ENCODE measurements around the gene CDC20.

CDC20 gene

DNA sequence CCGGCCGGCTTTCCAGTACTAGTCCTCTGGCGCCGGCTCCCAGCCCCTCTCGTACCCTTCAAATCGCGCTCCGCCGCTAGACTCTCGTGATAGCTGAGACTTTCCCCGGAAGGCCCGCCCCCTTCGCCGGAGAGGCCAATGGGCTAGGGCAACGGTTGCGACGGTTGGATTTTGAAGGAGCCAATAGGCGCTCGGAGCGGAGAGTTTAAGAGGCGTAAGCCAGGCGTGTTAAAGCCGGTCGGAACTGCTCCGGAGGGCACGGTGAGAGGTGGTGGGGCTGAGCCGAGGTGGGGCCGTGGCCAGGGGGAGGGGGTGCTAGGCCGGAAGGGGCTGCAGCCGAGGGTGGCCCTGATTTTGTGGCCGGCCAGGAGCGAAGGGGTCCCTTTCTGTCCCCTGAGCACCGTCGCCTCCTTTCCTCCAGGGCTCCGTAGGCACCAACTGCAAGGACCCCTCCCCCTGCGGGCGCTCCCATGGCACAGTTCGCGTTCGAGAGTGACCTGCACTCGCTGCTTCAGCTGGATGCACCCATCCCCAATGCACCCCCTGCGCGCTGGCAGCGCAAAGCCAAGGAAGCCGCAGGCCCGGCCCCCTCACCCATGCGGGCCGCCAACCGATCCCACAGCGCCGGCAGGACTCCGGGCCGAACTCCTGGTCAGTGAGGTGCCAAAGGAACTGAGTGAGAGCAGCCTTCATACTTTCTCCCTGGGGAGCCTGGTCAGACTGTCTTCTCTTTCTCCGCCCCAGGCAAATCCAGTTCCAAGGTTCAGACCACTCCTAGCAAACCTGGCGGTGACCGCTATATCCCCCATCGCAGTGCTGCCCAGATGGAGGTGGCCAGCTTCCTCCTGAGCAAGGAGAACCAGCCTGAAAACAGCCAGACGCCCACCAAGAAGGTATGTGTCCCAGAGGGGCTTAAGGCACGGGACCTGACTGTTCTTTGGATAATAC, at the start of gene CDC20:
TSS of gene CDC20 (plus strand) at position 236 of the 948 bp plus-strand sequence. CDS start at position 471, 235 bp downstream.
- DNase-seq (ENCODE audit: low read depth in 1 of 2, low spot score in 1 of 2) = peak; percentile 97 to 100

DNA sequence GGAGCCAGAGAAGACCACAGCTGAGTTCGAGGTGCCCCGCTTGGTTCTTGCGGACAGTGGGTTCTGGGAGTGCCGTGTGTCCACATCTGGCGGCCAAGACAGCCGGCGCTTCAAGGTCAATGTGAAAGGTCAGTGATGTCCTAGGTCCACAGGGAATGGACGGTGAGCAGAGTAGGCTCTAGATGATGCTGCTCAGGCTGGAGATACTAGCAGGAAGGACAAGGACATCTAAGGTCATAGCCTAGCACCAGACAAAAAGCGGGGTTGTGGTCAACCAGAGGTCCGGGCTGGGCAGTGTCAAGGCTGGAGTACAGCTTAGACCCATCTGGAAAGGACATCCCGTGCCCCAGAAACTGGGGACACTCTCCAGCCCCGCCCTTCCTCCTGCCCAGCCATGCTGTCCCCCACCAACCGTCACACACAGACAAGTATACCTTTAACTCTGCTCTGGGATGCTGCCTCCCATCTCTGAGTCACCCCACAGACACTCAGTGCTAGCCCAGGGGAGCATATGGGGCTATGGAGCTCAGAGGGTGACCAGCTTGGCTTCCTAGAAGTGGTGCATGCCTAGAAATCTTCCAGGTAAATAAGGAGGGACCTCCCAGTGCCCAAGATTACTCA, 49.3 kb upstream of the CDC20 start:
- DNase-seq (ENCODE audit: low read depth in 1 of 2, low spot score in 1 of 2) = no peak

DNA sequence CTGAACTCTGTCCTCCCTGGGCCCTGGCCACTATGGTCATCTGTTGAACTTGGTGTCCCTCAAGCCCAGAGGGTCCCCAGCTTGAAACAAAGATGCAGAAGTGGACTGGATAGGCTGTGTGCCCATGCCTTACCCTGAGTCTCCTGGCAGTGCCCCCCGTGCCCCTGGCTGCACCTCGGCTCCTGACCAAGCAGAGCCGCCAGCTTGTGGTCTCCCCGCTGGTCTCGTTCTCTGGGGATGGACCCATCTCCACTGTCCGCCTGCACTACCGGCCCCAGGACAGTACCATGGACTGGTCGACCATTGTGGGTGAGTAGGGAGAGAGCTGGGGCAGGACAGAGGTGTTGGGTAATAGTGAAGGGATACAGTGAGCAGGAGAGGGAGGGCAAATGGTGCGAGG, 47.3 kb upstream of the CDC20 start:
- DNase-seq (ENCODE audit: low read depth in 1 of 2, low spot score in 1 of 2) = no peak

DNA sequence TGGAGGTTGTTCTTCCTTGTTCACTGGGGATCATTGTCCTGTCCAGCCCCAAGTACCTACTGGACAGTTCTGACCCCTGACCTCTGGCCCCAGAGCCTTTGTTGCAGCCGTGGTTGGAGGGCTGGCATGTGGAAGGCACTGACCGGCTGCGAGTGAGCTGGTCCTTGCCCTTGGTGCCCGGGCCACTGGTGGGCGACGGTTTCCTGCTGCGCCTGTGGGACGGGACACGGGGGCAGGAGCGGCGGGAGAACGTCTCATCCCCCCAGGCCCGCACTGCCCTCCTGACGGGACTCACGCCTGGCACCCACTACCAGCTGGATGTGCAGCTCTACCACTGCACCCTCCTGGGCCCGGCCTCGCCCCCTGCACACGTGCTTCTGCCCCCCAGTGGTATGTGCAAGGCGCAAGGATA, 46.6 kb upstream of the CDC20 start:
- DNase-seq (ENCODE audit: low read depth in 1 of 2, low spot score in 1 of 2) = no peak

DNA sequence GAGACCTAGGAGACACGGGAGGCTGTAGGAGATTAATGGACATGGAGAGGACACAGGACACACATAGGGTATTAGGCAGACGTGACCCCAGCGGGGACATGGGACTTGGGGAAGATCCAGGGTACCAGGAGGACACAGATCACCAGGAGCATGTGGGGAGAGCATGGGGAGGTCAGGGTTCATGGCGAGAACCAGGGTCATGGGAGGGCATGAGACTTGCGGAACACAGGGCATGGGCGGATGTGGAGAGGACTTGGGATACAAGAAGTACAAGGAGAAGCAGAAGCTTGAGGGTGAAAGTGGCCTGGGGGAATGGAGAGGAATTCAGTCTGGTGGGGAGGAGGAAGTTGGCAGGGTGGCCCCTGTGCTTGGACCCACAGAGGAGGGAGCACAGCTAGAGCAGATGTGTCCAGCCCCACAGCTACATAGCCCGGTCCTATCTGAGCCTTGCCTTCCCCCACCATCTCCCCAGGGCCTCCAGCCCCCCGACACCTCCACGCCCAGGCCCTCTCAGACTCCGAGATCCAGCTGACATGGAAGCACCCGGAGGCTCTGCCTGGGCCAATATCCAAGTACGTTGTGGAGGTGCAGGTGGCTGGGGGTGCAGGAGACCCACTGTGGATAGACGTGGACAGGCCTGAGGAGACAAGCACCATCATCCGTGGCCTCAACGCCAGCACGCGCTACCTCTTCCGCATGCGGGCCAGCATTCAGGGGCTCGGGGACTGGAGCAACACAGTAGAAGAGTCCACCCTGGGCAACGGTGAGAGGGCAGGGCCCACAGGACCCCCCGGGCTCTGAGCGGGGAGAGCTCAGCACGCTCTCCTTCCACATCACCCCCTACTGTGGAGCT, 45.9 kb upstream of the CDC20 start:
- DNase-seq (ENCODE audit: low read depth in 1 of 2, low spot score in 1 of 2) = no peak

DNA sequence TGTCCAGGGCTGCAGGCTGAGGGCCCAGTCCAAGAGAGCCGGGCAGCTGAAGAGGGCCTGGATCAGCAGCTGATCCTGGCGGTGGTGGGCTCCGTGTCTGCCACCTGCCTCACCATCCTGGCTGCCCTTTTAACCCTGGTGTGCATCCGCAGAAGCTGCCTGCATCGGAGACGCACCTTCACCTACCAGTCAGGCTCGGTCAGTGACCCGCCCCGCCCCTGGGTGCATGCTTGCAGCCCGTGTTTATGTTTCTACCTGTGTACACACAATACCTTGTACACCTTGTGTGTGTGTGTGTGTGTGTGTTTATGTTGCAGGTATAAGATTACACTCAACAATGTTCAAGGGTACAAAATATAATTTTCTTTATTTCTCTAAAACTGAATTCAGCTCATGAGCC, 45.0 kb upstream of the CDC20 start:
- DNase-seq (ENCODE audit: low read depth in 1 of 2, low spot score in 1 of 2) = no peak

DNA sequence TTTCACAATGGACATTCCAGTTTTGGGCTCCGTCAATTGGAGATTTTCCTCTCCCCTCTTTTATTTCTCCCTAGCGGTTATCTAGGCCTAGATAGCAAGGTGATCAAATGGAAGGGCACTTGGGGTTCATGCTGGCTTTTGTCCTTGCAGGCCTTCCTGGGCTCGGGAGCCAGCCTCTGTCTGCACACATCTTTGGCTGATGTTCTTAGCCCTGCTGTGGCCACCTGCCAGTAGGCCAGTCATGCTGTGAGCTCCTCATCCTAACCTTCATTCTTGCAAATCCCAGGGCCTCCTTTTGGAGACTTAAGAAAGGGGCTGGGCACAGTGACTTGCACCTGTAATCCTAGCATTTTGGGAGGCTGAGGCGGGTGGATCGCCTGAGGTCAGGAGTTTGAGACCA, 44.5 kb upstream of the CDC20 start:
- DNase-seq (ENCODE audit: low read depth in 1 of 2, low spot score in 1 of 2) = no peak

DNA sequence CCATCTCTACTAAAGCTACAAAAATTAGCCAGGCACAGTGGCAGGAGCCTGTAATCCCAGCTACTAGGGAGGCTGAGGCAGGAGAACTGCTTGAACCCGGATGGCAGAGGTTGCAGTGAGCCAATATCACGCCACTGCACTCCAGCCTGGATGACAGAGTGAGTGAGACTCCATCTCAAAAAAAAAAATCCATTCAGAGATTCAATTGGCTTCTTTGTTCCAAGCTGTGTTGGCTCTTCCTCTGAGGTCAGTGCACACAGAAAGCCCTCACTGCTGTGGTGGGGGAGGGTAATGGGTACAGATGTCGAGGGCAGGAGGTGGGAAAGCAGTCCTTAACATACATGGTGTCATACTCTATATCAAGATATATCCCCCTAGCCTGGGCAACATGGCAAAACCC, 43.3 kb upstream of the CDC20 start:
- DNase-seq (ENCODE audit: low read depth in 1 of 2, low spot score in 1 of 2) = no peak

DNA sequence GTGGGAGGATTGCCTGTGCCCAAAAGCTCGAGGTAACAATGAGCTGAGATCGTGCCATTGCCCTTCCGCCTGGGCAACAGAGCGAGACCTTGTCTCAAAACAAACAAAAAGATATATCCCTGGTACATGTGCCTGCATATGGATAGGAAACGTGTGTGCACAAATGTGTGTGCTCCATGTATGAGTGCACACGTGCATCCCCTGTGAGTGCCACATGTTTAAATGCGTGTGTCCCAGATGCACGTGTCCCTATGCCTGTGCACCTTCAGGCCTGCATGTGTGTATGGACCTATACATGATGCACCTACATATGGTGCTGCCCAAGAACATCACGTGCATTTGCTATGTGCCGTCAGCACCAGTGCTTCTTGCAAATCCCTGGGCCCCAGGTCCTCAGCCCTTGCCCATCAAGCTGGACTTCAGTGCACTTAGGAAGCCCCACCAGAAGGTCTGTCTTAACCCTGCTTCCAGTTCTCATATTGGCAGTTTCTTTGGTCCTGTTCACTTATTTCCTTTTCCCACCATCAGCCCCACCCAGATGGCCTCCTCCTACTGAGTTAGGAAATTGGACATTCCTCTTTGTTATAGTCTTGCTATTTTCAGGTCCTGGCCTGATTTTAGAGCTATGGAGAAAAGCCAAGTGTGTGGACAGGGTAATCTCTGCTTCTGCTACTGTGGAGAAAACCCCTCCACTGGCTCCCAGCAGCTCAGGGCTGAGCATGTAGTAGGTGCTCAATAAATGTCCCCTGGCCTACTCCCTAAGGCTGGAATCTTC, 42.6 kb upstream of the CDC20 start:
- no peak for DNase-seq (ENCODE audit: low read depth in 1 of 2, low spot score in 1 of 2)

DNA sequence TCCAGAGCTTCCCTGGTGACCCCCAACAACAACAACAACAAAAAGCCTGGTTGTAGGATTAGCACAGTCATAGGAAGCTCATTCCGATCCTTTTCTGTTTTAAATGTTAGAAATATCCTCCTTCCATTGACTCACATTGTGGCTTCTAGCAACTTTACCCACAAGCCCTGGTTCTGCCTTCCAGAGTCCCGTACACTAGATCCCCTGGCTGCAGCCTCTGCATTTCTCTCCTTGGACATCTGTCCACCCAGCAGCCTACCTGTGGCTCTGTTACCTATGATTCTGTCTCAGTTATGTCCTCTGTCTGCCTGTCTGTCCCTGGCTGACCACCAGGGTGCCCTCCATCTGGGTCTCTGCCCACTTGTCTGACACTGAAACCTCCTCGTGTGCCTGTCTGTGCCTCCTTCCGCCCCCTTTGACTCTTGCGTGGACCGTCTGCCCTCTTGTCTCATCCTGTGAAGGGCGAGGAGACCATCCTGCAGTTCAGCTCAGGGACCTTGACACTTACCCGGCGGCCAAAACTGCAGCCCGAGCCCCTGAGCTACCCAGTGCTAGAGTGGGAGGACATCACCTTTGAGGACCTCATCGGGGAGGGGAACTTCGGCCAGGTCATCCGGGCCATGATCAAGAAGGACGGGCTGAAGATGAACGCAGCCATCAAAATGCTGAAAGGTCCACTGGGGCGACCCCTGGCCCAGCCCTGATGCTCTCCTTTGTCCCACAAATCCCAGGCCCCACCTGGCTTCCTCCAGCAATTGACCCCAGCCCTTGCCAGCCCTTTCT, 41.9 kb upstream of the CDC20 start:
- no peak for DNase-seq (ENCODE audit: low read depth in 1 of 2, low spot score in 1 of 2)

DNA sequence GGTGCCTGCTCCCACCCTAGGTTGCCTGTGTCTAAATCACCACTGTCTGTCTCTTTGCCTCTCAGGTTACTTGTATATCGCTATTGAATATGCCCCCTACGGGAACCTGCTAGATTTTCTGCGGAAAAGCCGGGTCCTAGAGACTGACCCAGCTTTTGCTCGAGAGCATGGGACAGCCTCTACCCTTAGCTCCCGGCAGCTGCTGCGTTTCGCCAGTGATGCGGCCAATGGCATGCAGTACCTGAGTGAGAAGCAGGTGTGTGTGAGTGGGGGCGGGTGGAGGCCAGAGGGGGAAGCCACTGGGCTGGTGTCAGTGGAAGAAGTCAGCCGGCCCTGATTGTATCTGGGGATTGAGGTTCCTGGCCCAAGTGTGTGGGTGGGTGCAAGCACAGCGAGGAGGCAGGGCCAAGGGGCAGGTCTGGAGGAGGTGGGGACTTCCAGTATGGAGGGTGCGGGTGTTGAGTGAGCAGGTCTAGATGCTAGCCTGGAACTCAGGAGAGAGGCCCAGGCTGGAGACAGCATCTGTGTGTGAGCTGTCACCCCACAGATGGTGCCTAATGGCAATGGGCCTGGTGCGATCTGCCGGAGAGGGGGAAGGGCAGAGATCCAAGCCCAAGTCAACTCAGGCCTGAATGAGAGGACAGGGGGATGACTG, 40.8 kb upstream of the CDC20 start:
- no peak for DNase-seq (ENCODE audit: low read depth in 1 of 2, low spot score in 1 of 2)

DNA sequence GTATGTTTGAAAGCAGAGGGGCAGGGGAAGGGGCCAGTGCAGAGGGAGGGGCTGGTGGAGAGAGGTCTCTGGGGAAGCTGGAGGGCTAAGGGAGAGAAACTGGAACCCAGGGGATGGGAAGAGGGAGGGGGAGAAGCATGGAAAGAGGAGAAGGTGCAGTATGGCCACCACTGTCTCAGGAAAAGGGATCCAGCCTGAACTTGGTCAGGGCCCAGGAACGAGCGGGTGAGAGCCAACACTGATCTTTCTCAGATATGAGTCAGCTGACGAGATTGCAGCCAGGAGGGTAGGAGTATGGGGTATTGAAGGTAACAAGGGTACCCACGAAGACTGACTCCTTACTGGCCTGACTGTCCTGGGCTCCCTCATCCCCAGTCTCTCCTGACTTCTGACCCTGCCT, 40.0 kb upstream of the CDC20 start:
- no peak for DNase-seq (ENCODE audit: low read depth in 1 of 2, low spot score in 1 of 2)

DNA sequence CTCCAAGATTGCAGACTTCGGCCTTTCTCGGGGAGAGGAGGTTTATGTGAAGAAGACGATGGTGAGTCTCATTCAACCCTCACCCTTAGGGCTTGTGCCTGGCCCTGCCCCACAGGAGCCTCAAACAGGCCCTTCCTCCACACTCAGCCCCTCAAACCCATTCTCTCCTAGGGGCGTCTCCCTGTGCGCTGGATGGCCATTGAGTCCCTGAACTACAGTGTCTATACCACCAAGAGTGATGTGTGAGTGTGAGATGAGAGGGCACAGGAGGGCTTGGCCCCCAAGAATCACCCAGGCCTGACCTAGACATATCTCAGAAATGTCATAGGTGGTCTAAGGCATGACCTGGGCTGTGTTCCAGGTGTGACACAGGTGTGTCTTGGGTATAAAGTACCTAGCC, 39.5 kb upstream of the CDC20 start:
- no peak for DNase-seq (ENCODE audit: low read depth in 1 of 2, low spot score in 1 of 2)

DNA sequence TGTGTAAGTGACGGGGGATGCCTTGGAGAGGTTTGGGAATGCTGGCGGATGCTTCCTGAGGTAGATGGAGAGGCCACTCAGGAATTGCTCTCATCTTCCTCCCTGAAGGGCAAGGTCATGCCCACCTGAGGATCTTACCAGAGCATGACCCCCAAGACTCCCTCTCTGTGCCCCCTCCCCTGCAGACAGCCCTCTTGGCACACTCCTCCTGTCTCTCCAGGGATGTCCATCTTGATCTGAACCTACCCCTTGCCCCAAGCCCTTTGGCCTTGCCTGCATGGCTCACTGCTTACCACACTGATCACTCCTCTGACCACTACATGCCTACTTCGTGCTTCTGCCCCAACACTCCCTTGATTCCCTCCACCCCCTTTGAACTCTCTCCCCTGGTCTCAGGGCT, 39.0 kb upstream of the CDC20 start:
- no peak for DNase-seq (ENCODE audit: low read depth in 1 of 2, low spot score in 1 of 2)

DNA sequence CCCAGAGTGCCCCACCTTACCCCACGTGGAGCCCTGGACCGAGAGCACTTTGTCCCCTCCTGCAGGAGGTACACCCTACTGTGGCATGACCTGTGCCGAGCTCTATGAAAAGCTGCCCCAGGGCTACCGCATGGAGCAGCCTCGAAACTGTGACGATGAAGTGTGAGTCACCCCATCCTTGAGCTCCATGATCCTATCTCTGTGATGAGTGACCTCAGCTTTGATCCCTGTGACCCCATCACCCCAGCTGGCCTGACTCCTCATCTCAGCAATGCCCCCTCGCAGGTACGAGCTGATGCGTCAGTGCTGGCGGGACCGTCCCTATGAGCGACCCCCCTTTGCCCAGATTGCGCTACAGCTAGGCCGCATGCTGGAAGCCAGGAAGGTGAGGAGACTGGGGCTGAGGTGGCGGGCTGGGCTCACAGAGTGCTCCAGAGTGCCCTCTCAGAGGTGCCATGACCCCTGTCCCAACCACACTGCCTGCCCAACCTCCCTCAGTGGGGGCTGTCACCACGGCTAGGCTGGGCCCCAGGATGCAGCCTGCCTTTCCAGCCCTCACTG, 37.4 kb upstream of the CDC20 start:
- DNase-seq (ENCODE audit: low read depth in 1 of 2, low spot score in 1 of 2) = no peak

DNA sequence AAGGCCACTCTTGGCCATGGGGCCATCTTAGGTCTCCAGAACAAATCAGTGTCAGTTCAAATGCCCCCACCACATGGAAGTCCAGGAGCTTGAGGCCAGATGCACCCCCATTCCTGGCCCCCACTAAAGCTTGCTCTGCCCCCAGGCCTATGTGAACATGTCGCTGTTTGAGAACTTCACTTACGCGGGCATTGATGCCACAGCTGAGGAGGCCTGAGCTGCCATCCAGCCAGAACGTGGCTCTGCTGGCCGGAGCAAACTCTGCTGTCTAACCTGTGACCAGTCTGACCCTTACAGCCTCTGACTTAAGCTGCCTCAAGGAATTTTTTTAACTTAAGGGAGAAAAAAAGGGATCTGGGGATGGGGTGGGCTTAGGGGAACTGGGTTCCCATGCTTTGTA, 36.3 kb upstream of the CDC20 start:
- no peak for DNase-seq (ENCODE audit: low read depth in 1 of 2, low spot score in 1 of 2)

DNA sequence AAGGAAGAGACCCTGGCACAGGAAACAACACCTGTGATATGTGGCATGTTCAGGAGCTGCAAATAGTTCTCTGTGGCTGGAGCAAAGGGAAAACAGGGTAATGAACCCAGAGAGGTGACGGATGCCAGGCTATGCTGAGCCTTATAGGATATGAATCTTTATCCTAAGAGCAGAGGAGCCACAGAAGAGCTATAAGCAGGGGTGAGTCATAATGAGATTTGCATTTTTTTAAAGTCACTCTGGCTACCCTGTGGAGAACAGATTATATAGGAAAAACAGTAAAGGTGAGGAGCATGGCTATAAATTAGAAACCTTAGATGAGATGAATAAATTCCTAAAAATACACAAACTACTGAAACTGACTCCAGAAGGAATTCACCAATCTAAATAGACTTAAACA, 34.0 kb upstream of the CDC20 start:
- no peak for DNase-seq (ENCODE audit: low read depth in 1 of 2, low spot score in 1 of 2)

DNA sequence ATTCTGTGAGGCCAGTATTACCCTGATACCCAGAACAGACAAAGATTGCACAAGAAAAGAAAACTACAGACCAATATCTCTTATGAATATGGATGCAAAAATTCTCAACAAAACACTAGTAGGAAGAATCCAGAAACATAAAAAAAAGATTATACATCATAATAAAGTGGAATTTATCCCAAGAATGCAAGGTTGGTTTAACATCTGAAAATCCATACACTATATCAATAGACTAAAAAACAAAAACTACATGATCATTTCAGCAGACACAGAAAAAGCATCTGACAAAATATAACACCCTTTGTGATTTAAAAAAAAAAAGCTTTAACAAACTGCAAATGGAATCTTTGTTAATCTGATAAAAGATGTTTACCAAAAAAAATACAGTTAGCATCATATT, 33.4 kb upstream of the CDC20 start:
- DNase-seq (ENCODE audit: low read depth in 1 of 2, low spot score in 1 of 2) = no peak

DNA sequence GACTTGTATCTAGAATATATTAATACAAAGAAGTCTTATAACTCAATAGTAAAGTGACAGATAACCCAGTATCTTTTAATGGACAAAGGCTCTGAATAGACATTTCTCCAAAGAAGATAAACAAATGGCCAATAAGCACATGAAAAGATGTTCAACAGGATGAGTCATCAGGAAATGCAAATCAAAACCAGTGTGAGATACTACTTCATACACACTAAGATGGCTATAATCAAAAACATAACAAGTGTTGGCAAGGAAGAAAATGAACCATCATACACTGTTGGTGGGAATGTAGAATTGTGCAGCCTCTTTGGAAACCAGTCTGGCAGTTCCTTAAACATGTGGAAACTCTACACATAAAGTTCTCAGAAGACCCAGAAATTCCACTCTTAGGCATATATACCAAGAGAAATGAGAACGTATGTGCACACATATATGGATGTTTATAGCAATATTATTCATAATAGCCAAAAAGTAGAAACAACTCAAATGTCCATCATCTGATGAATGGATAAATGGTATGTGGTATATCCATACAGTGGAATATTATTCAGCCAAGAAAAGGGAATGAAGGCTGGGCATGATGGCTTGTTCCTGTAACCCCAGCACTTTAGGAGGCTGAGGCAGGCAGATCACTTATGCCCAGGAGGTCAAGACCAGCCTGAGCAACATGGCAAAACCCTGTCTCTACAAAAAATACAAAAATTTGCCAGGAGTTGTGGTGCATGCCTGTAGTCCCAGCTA, 31.1 kb upstream of the CDC20 start:
- DNase-seq (ENCODE audit: low read depth in 1 of 2, low spot score in 1 of 2) = no peak
